ENCODE results near the gene FAM228B.
"Not testable (repeated sequence)": the region's sequence is repeated elsewhere in the genome, so short reads cannot be mapped to it uniquely, and the experiment has no call there.

FAM228B gene

GRCh38 chr2:24162494-24162893 is 39.2 kb downstream of the FAM228B start:
- no peak for DNase-seq

DNA sequence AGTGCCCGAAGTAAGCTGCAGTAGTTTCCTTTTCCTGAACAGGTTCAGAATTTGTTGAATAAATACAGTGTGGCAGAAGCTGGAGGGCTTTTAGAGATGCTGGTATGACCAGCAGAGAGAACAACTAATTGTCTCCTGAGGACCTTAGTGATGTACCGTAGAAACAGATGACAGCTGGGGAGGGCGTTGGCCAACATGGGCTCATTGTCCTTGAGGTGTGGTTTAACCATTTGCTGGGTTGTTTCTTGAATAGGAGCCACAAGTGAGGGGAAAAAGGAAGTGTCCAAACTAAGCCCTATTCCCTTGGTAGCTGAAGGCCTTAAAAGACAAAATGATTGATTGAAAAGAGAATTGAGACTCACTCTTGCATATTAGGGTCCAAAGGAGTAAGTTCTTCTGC is 39.9 kb downstream of the FAM228B start:
- no peak for DNase-seq

DNA sequence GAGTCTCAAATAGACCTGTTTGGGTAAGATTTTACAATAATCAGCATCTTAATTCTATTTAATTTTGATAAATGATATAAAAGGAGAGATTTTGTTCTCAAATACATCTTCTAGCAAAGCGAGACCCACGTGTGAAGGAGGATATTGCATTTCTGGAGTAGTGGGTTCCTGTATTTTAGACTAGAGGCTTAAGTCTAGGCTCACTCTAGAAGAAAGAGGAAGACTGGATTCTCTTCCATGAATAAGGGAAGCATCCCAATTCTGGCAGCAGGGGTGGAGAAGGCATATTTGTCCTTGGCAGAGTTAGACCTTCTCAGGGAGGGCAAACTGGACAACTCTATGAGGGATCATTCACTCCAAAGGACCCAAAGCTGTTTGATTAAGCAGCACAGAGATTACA is 40.3 kb downstream of the FAM228B start:
- DNase-seq = no peak

GRCh38 chr2:24164416-24164973 is 41.2 kb downstream of the FAM228B start:
- DNase-seq = no peak

DNA sequence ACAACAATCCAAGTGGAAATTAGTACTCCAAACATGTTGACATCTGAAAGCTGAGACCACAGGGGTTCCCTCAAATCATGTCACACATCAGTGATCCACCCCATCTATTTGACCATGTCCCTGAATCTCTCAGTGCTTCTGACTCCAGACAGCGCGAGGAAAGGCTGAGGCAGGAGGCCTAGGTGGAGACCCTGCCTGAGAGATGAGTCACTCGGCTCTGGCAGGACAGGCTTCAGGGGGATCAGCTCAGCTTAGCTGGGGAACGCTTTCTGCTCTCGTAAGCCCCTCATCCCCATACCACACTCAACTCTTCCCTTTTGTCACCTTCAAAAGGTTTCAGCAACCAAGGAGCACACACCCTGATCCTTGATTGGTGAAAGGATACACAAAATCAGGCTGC is 45.8 kb downstream of the FAM228B start:
- no peak for DNase-seq

GRCh38 chr2:24174851-24175277 is 51.6 kb downstream of the FAM228B start, which contains the start of gene FAM228A:
FAM228A (plus strand) TSS chr2:24175053; CDS start chr2:24175481, 428 bp downstream.
- DNase-seq = no peak

DNA sequence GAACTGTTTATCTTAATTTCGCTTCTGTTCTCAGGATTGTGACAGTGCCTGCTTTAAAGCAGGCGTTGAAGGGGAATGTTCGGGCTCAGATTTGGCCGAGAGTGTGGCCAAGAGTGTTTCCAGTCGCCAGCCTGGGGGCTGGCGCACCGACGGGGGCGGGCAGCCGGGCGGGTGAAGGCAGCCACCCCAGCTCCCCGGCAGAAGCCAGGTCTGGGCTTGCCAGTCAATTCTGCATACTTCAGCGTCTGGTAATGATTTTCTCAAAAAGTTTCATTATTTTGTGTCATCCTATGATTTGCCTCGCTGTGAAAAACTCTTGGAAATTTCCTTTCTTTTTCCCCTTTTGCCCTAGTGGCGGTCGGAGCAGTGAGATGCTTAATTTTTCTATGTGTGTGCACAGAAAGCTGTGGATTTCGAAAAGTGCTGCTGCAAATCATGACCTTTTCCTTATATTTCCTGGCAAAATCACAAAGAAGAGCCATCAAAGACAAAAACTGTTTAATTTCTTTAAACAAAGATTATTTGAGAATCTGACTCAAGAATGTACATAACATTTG is 52.4 kb downstream of the FAM228B start:
- no peak for DNase-seq

- no peak for DNase-seq
Measured at GRCh38 chr2:24176326-24176725, 53.1 kb downstream of the FAM228B start.

DNA sequence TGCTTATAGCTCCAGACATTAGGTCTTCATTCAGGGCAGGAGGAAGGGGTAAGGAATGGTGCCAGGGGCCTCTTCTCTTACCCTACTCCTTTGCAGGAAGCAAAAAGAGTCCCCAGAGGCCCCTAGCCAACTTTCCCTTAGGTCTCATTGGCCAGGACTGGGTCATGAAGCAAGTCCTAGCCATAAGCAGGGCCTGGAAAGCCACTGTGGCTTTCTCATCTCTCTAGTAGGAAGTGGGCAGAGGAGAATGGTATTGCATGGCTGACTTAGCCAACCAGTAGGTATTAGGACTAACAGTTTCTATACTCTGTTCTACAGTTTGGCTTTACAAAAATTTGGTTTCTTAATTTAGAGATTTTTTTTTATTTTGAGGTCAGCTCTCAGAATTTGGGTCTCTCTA is 56.4 kb downstream of the FAM228B start:
- no peak for DNase-seq

DNA sequence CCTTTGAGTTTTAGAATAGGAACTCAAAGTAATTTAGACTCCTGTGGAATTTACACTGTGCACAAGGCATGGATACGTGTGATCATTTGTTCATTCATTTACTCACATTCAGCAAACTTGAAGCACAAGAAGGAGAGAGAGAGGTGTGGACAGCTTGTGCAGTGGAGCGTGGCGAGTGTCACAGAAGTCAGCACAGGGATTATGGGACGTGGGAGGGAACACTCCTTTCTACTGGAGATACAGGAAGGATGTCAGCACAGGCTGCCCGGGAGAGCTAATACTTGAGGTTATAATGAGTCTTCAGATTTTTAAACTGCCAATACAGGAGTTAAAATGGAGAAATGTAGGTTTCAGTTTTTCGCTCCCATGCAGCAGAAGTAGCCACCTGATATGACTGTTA is 58.6 kb downstream of the FAM228B start:
- DNase-seq = peak; percentile 4

GRCh38 chr2:24182507-24182906 is 59.2 kb downstream of the FAM228B start:
- DNase-seq = no peak

GRCh38 chr2:24183366-24184069 is 60.2 kb downstream of the FAM228B start:
- no peak for DNase-seq

GRCh38 chr2:24189551-24189950 is 66.3 kb downstream of the FAM228B start:
- no peak for DNase-seq

DNA sequence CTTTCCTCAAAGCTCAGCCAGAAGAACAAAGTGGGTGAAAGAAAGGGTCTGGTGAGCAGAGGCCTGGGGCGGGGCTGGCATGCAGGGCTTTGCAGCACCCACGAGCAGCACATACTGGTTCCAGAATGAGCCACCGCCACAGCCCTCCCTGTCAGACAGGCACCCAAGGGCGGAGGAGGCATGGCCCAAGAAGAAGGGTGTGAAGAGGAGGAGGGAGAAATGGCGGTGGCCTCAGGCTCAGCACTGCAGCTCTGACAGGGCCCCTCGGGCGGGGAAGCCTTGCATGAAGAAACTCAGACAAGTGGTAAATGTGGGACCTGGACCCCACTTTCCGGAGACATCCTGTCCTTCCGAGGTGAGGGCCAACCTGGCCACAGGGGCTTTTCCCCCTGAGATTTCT is 67.2 kb downstream of the FAM228B start:
- DNase-seq = no peak

DNA sequence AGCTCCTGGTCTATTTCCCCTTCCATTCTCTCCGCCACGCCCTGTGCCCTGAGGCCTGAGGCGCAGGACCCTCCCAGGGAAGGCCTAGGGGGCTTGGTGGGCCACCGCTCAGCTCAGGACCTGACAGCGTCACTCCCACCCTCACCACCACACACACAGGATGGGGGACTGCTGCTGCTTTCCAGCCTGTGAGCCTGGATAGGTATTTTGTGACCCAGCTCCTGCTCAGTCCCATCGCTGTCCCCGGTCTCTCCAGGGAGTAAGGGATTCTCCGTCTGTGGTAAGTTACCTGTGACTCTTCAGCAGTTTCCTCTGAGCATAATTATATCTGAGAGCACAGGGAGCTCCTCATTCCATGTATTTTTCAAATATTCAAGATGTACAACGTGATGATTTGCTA is 67.9 kb downstream of the FAM228B start:
- no peak for DNase-seq

GRCh38 chr2:24191848-24192247 is 68.6 kb downstream of the FAM228B start:
- DNase-seq = no peak

- DNase-seq = not testable (repeated sequence)
Measured at GRCh38 chr2:24197213-24197612, 73.9 kb downstream of the FAM228B start.

- DNase-seq = no peak
Measured at GRCh38 chr2:24199968-24200590, 76.8 kb downstream of the FAM228B start.

- DNase-seq = no peak
Measured at GRCh38 chr2:24200799-24201198, 77.5 kb downstream of the FAM228B start.

- no peak for DNase-seq
Measured at GRCh38 chr2:24203029-24203786, 79.9 kb downstream of the FAM228B start.

- DNase-seq = no peak
Measured at GRCh38 chr2:24203787-24204150, 80.5 kb downstream of the FAM228B start.

GRCh38 chr2:24204505-24204904 is 81.2 kb downstream of the FAM228B start:
- DNase-seq = no peak

- DNase-seq = no peak
Measured at GRCh38 chr2:24205131-24205530, 81.9 kb downstream of the FAM228B start.

Data from NCI-H345 (cell line).